ENCODE data around the gene APOM.

The APOM gene

GRCh38 chr6:31680226-31681134 lies 24.8 kb downstream of the APOM start, which contains the start of gene LY6G5C:
Gene LY6G5C (minus strand): TSS chr6:31681067. CDS start chr6:31680373, 694 bp downstream.
- peak; percentile 78 for DNase-seq (ENCODE audit: low spot score)

DNA sequence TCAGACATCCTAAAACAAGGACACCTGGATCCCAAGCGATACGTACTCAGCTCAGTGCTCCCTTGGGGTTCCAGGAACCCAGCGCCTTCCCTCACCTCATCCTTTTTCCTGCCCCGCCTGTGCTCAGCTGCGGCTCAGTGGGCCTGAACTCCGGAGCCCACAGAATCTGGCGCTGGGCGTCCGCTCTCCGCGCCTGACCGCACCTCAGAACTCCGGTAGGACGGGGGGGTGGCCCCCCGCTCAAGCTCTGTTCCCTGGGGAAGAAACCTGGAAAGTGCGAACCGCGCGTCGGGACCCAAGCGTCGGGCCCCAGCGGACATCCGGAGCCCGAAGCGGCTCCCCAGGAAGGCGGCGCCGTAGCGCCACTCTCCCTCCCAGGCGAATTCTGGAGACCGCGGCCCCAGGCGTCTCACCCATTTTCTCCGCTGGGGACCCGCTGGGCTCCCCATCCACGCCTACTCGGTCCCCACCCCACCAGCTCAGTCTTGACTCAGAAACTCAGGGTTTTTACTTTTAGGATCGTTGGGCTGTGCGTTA lies 25.5 kb downstream of the APOM start:
- DNase-seq (ENCODE audit: low spot score), result no peak

DNA sequence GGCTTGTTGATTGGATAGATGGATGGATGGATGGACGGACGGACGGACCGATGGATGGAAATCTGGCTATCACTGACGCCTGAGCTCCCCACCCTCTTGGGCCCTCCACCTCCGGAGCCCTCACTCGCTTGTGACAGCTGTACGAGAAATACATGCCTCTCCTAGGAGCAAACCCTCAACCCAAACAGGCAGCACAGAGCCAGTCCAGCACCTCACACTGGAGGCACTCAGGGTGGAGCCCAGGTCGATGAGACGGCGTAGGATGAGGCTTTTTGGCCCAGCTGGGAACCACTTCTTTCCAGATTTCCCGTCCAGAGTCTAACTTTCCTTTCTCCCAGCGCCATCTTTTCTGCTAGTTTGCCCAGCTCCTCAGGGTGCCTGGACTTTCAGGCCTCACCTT lies 27.9 kb downstream of the APOM start:
- DNase-seq (ENCODE audit: low spot score), result no peak

- no peak for DNase-seq (ENCODE audit: low spot score)
Observed at GRCh38 chr6:31686483-31686882, 30.8 kb downstream of the APOM start.

GRCh38 chr6:31687321-31687720 lies 31.6 kb downstream of the APOM start:
- no peak for DNase-seq (ENCODE audit: low spot score)

DNA sequence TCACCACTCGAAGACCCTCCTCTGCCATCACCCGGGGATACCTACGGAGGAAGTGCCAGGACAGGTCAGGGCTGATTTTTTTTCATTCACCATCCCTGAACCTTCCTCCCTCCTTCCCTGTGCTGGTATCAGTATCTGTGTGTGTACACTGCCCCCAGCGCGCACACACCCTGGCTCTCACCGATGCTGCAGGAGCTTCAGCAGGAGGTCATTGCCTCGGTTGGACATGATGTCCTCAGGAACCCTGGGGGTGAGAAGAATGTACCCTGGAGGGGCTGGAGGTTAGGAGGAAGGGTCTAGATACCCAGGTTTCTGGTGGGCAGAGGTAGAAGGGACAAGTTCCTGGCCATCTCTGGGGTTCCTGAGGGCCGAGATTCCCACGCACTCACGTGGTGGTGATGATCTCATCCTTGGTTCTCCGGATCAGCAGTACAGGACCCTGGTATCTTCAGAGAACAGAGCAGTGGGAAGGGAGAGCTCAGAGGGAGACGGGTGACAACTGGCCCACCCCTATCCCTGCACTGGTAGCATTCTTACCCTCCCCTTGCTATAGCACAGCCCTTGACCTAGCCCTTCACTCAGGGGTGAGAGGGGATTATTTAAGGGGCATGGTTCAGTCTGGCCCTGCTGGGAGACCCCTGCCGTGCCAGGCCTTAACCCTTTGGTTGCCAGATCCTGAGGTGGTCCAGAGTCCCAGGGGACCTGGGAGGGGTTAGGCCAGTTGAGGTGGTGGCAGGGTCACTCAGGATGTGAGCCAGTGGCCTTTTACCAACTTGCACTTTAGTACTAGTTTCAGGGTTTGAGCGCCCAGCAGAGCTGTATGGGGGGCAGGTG lies 32.4 kb downstream of the APOM start:
- DNase-seq (ENCODE audit: low spot score), result no peak

DNA sequence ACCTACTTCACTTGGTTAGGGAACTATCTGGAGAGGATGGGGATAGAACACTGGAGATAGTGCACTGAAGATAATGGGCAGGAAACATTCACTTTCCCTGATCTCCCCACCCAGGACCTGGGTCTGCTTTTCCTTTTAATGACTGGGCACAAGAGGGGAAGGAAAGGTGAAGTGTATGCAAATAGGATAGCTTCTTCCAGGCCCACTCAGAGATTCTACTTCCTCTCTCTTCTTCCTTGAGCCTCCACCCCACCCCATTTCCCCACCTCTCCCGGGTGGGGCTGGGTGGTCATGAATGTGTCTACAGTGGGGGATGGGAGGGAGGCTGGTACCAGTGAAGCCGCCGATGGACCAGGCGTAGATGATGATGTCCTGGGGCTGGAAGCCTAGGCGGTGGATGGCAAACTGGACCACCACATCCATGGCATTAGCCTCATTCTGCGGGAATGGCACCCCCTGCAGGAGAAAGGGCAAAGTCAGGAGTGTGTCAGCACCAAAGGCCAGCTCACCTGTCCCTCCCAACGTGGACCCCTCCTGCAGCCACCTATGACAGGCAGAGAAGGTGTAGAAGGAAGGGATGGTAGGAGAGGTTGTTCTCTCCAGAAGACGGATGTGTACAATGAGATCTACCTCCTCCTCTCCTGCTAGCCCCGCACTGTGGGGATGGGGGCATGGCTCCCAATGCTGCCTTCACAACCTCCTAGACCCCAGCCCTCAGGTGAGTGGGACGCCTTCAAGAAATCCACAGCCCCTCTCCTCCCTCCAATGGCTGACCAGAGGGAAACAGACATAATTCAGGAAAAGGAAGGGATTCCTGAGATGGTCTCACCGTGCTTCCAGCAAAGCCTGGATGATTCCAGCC lies 33.8 kb downstream of the APOM start:
- DNase-seq (ENCODE audit: low spot score), result no peak

- no peak for DNase-seq (ENCODE audit: low spot score)
Observed at GRCh38 chr6:31690231-31691077, 34.8 kb downstream of the APOM start.

GRCh38 chr6:31691078-31691463 lies 35.4 kb downstream of the APOM start:
- no peak for DNase-seq (ENCODE audit: low spot score)

DNA sequence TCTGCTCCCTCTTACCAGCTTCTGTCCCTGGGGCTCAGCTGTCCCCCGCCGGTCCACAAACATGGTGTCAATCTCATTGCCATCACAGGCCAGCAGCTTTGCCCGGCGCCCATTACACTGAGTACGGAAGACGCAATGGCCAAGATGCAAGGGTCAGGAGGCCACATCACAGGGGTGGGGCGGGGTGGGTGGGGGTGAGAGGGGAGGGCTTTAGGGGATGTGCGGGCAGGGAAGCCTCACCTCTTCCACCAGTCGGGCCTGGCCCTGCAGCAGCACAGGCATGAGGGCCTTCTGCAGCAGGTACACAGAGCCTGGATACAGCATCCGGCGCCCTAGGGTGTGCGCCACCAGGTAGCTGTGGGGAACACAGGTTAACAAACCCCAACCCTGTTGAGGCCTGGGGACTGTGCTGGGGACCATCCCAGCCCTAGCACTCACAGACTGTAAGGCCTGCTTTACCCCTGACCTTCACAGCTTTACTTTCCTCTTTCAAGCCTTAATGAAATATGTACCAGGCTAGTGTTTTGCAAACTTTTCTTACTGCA lies 35.9 kb downstream of the APOM start:
- no peak for DNase-seq (ENCODE audit: low spot score)

DNA sequence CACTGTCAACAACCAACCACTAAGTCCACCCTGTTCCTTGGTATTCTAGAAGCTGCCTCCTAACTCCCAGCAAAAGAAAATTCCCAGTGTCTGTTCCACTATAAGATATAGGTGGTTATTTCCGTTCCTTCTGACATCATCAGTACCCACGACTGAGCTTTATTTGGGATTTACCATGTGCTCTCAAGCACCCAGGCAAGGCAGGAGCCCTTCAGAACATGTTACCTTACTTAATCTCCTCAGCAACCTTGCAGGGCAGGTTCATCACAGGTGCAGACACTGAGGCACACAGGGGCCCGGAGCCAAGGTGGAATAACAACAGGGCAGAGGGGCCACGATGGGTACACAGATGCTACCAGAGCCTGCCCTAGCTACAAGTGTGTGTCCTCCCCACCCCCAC lies 36.7 kb downstream of the APOM start:
- DNase-seq (ENCODE audit: low spot score), result no peak

- no peak for DNase-seq (ENCODE audit: low spot score)
Observed at GRCh38 chr6:31692886-31693285, 37.2 kb downstream of the APOM start.

GRCh38 chr6:31693535-31693934 lies 37.8 kb downstream of the APOM start:
- no peak for DNase-seq (ENCODE audit: low spot score)

DNA sequence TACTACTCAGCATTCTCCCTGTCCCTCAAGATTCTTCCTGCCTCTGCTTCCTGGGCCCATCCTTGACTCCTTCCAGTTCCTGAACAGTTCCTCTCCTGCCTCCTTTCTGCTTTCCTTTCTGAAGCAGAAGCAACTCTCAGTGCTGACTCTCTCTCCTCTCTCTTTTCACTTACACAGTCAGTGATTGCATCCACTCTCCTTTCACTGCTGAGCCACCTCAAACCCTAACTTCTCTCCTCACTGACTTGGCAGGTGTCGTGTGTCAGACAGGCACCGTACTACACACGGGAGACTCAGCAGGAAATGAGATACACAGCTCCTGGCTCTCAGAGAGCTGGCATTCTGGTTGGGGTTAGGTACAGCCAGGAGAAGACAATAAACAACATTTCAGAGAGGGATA lies 41.9 kb downstream of the APOM start:
- DNase-seq (ENCODE audit: low spot score), result peak; percentile 9

DNA sequence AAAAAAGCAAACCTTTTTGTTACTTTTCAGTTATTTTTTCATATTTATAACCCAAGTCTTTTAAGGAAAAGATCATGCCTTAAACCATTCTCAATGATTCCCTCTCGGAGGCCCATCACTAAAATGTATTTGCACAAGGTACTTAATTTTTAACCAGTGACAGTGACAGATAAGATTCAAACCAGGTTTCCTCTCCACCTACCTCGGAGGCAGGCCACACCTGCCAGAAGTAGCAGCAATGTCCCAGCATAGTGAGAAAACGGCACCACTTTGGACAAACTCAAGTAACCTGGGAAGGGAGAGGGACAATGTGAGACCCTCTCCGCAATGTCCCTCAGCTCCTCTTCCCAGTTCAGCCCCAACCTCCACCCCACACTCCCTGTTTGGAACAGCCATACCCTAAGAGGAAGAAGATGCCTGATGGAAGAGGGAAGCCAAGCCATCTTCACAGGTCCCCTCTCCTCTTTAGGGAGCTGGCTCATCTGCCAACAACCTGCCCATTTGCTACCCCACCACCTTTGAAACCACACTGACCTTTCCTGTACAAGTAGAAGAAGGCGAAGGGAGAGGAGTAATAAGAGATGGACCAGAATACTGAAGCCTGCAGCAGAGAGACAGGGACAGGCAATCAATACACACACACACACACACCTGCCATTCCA lies 45.2 kb downstream of the APOM start:
- no peak for DNase-seq (ENCODE audit: low spot score)

- no peak for DNase-seq (ENCODE audit: low spot score)
Observed at GRCh38 chr6:31701666-31702404, 46.1 kb downstream of the APOM start.

- DNase-seq (ENCODE audit: low spot score), result peak; percentile 37
Observed at GRCh38 chr6:31702405-31702818, 46.7 kb downstream of the APOM start.

- peak; percentile 98 for DNase-seq (ENCODE audit: low spot score)
Observed at GRCh38 chr6:31702819-31703716, 47.4 kb downstream of the APOM start, which contains the start of gene ABHD16A. Gene ABHD16A (minus strand): TSS chr6:31703324. CDS start chr6:31703281, 43 bp downstream.

Measured in activated CD4-positive, alpha-beta T cell treated with anti-CD3 and anti-CD28 coated beads, Interleukin-2, Interleukin-4, amounts not matched to agents 100 ng/mL and 50 ng/mL, durations not matched to agents 16 hours and 8 hours (primary cell).